ENCODE results near the gene ABCA13.

- TF ChIP-seq, protein P1, sequence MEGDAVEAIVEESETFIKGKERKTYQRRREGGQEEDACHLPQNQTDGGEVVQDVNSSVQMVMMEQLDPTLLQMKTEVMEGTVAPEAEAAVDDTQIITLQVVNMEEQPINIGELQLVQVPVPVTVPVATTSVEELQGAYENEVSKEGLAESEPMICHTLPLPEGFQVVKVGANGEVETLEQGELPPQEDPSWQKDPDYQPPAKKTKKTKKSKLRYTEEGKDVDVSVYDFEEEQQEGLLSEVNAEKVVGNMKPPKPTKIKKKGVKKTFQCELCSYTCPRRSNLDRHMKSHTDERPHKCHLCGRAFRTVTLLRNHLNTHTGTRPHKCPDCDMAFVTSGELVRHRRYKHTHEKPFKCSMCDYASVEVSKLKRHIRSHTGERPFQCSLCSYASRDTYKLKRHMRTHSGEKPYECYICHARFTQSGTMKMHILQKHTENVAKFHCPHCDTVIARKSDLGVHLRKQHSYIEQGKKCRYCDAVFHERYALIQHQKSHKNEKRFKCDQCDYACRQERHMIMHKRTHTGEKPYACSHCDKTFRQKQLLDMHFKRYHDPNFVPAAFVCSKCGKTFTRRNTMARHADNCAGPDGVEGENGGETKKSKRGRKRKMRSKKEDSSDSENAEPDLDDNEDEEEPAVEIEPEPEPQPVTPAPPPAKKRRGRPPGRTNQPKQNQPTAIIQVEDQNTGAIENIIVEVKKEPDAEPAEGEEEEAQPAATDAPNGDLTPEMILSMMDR (IDR thresholded peaks at IDR 0.05) = no peak
- no peak for TF ChIP-seq POLR2A (IDR thresholded peaks at IDR 0.05)
Observed at GRCh38 chr7:48244864-48245271, 73.6 kb downstream of the ABCA13 start.
